GM19035 (cell line): ENCODE data around the gene NPHS2.
"Not testable (repeated sequence)": the region's sequence is repeated elsewhere in the genome, so short reads cannot be mapped to it uniquely, and the experiment has no call there.

Experiments used
- ATAC-seq: cut with Tn5 transposase; IDR thresholded peaks from one replicate; pipeline ENCODE4 v1.9.1; 2021; ENCODE audit not compliant: unreplicated experiment

NPHS2 gene

GRCh38 chr1:179548666-179549367, 26.9 kb downstream of the NPHS2 start:
- no peak for ATAC-seq

- ATAC-seq = no peak
These were observed 28.7 kb downstream of the NPHS2 start for GRCh38 chr1:179547021-179547535.

- no peak for ATAC-seq
These were observed 30.4 kb downstream of the NPHS2 start for GRCh38 chr1:179545321-179545720.

- no peak for ATAC-seq
These were observed 34.0 kb downstream of the NPHS2 start for GRCh38 chr1:179541774-179542173.

- no peak for ATAC-seq
These were observed 45.4 kb downstream of the NPHS2 start for GRCh38 chr1:179530352-179530751.

- ATAC-seq = no peak
These were observed 46.1 kb downstream of the NPHS2 start for GRCh38 chr1:179529482-179530195.

- ATAC-seq = not testable (repeated sequence)
These were observed 57.2 kb downstream of the NPHS2 start for GRCh38 chr1:179518544-179518943.

GRCh38 chr1:179516976-179517705, 58.6 kb downstream of the NPHS2 start:
- no peak for ATAC-seq

- no peak for ATAC-seq
These were observed 65.7 kb downstream of the NPHS2 start for GRCh38 chr1:179510038-179510437.

- no peak for ATAC-seq
These were observed 66.4 kb downstream of the NPHS2 start for GRCh38 chr1:179509384-179509783.

GRCh38 chr1:179506199-179506598, 69.5 kb downstream of the NPHS2 start:
- ATAC-seq = no peak
